G401.6 (cell line): ENCODE measurements around the gene ARFGAP1.

ENCODE experiments used
- FAIRE-seq: peaks from 2 replicates; lab custom pipeline; 2012; peaks lifted over from hg19 to GRCh38; lab: Jason Lieb, UNC

Gene ARFGAP1

GRCh38 chr20:63261060-63261794 is 11.4 kb upstream of the ARFGAP1 start:
- no peak for FAIRE-seq

DNA sequence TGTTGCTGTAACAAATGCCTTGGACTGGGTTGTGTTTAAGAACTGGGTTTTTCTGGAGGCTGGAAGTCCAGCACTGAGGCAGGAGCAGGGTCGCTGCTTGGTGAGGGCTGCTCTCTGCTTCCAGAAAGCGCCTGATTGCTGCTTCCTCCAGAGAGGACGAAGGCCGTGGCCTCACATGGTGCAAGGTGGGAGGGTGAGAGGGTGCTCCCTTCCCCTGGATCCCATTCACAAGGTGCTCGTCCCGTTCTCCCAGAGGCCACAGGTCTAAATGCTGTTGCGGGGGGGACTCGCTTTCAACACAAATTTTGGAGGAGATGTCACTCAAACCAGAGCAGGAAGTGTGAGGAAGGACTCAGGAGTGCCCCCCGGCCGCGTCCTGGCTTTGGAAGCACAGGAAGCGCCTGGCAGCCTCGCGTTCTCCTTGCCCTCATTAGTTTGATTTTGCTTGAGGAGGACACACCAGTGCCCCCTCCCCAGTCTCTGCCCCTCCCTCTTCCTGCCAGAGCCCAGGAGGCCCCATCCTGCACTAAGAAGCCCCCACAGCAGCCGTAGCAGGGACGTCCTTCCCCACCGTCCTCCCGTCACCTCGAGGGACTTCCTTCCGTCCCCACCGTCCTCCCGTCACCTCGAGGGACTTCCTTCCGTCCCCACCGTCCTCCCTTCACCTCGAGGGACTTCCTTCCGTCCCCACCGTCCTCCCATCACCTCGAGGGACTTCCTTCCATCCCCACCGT is 10.7 kb upstream of the ARFGAP1 start:
- FAIRE-seq, result no peak

- no peak for FAIRE-seq
Observed at GRCh38 chr20:63262836-63263235, 9.8 kb upstream of the ARFGAP1 start.

GRCh38 chr20:63264000-63264399 is 8.6 kb upstream of the ARFGAP1 start:
- FAIRE-seq, result no peak

- no peak for FAIRE-seq
Observed at GRCh38 chr20:63264519-63264918, 8.1 kb upstream of the ARFGAP1 start.

- FAIRE-seq, result no peak
Observed at GRCh38 chr20:63265891-63266515, 6.6 kb upstream of the ARFGAP1 start.

GRCh38 chr20:63267691-63268090 is 4.9 kb upstream of the ARFGAP1 start:
- no peak for FAIRE-seq

- FAIRE-seq, result no peak
Observed at GRCh38 chr20:63268256-63268655, 4.4 kb upstream of the ARFGAP1 start.

DNA sequence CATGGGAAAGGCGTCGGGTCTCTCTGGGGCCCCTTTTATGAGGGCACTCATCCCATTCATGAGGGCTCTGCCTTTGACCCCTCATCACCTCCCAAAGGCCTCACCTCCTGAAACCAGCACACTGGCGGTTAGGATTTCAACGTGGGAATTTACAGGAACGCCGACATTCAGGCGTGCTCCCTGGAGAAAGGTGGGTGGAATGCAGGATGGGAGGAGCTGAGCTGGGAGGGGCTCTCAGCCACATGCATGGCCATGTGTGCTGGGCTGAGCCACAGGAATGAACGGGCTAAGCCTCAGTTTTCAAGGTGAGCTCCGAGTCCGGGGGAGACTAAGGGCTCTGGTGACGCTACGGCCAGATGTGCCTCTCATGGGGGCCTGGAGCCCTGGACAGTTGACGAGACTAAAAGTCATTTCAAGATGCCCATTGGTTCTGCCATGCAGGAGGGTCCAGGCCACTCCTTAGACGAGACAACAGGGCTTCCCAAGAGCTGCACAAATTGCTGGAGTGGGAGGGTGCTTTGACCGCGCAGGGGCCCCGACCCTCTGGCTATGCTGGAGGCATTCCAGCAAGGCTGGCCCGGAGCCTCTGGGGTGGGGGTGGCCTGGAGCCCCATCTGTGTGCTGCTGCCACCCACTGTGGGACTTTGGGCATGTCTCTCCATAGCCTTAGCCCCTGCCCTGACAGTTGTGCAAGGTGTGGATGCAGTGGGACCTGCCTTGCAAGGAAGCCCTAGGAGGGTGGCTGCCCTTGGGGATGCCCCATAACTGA is 3.8 kb upstream of the ARFGAP1 start:
- FAIRE-seq, result peak; percentile 34

- FAIRE-seq, result no peak
Observed at GRCh38 chr20:63269724-63270123, 2.9 kb upstream of the ARFGAP1 start.

DNA sequence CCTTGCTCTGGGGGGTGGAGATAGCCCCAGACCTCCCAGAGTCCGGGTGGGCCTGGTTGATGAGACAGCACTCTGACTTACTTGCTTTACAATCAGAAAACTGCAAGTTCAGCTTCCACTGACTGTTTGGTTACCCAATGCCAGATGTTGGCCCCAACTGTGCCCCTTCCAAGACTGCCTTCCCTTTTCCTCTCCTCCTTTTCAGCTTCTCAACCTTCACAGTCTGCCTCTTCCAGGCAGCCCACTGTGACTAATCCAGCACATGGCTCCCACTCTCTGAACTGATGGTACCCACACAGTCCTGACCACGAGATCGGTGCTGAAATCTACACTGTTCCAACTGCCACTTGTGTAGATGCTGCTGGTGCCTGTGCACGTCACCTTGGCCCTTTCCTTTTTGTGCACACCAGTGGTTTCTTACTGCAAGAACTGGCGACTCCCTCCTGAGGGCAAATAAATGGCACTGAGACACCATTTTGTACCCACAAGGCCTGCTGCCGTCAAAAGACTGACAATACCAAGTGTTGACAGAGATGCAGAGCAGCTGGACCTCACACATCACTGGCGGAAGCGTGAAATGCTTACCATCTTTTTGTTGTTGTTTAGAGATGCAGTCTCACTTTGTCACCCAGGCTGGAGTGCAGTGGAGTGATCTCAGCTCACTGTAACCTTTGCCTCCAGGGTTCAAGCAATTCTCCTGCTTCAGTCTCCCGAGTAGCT is 1.8 kb upstream of the ARFGAP1 start:
- FAIRE-seq, result no peak

- FAIRE-seq, result no peak
Observed at GRCh38 chr20:63273059-63273579, 506 bp downstream of the ARFGAP1 start.

GRCh38 chr20:63273635-63274380 is 1.2 kb downstream of the ARFGAP1 start:
- FAIRE-seq, result no peak

GRCh38 chr20:63274381-63275228 is 2.0 kb downstream of the ARFGAP1 start:
- FAIRE-seq, result no peak

DNA sequence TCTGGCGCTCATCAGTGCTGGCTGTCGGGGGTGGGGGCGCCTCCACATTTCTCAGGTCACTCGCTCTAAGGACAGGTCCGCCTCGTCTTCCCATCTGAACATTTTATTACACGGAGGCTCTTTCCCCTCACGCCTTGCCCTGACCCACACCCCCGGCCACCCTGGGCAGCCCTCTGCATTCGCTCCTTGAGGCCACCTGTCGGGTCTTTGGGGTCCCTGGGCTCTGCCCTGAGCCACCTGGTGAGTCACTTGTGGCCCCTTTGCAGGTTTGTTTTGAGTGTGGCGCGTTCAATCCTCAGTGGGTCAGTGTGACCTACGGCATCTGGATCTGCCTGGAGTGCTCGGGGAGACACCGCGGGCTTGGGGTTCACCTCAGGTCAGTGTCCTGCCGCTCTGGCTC is 3.2 kb downstream of the ARFGAP1 start:
- FAIRE-seq, result no peak

DNA sequence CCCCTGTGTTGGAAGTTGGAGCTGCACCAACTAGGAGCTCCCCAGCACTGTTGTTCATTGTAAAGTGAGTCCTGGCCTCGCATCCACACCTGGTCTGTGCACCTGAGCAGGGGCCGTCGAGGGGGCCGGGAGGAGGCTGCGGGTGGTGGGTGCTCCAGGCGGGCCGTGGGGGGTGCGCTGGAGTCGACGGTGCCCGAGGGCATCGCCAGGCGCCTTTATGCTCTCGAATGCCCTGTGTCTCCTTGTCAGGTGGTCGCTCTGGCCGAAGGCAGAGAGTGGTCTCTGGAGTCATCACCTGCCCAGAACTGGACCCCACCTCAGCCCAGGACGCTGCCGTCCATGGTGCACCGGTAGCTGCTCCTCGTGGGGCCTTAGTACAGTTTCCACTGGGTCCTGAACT is 4.3 kb downstream of the ARFGAP1 start:
- no peak for FAIRE-seq

DNA sequence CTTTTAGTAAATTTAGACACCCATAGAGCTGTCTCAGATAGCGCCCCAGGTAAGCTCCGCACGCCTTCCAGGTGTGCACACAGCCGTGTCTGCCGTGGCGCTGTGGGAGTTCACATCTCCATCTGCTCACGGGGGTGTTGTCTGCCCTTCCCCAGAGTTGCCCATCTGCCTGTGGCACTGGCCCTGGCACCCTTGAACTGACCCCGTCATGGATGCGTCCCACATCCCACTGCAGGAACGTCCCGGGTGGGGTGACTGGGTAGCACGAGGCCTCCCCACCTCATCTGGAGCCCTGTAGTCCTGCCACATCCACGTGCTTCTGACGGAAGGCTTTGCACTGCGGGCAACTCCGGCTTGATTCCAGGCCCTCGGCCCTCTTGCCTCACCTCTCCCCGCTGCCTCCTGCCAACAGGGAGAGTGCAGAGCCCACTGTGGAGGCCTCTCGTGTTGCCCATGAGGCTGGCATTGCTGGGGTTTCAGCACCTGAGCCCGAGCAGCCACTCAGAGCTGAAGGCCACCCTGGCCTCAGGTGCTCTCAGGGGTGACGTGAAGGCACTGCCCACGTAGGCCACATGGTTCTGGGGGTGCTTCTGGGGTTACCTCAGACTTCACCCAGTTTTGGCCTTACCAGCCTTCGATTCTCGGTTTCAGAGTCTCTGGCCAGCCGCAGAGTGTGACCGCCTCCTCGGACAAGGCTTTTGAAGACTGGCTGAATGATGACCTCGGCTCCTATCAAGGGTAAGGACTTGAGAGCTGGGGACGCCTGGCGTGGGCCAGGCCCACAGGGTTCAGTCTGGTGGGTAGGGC is 5.1 kb downstream of the ARFGAP1 start:
- no peak for FAIRE-seq

DNA sequence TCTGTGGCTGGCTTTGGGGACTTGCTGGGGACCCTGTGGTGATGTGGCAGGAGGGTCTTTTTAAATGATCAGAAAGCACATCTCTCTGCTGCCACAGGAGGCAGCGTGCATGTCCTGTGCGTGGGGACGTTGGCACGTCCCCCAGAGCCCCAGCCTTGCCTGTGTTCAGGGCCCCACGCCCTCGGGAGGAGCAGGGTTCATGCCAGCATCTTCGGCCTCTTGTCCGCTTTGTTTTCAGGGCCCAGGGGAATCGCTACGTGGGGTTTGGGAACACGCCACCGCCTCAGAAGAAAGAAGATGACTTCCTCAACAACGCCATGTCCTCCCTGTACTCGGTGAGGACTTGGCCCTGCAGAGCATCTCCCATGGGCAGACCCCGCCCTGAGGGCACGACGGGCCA is 6.0 kb downstream of the ARFGAP1 start:
- FAIRE-seq, result no peak

DNA sequence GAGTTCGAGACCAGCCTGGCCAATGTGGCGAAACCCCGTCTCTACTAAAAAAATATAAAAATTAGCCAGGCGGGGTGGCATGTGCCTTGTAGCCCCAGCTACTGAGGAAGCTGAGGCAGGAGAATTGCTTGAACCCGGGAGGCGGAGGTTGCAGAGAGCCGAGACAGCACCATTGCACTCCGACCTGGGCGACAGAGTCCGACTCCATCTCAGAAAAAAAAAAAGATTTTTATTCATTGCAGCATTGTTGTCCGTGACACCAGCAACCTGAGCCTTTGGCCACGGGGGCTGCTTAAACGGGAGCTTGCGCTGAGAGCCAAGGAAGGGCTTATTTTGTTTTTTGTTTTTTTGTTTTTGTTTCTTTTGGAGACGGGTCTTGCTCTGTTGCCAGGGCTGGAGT is 7.3 kb downstream of the ARFGAP1 start:
- no peak for FAIRE-seq
